Choroid plexus epithelial cell (primary cell): ENCODE results near the gene NHSL2.

Experiments
- DNase-seq: peaks from one replicate; pipeline ENCODE4 v3.0.0-alpha.2; 2010; ENCODE audit warnings: low read depth
- H3K4me3 ChIP-seq: 2 replicates; pipeline ENCODE4 v1.5.1; 2011; ENCODE audit warnings: low read depth, mild to moderate bottlenecking, control low read depth, low read length, moderate library complexity
- CTCF ChIP-seq: conservative IDR thresholded peaks from 2 replicates; pipeline ENCODE4 v1.5.1; 2011; ENCODE audit warnings: low read depth, mild to moderate bottlenecking, control low read depth, inconsistent platforms, low read length, moderate library complexity

The NHSL2 gene

GRCh38 chrX:71923516-71923915, 12.9 kb downstream of the NHSL2 start:
- DNase-seq = no peak
- no peak for TF ChIP-seq CTCF
- no peak overlapping the region for H3K4me3 ChIP-seq

GRCh38 chrX:71927040-71927439, 16.4 kb downstream of the NHSL2 start:
- no peak for DNase-seq
- no peak for TF ChIP-seq CTCF
- no peak overlapping the region for H3K4me3 ChIP-seq

GRCh38 chrX:71928856-71929255, 18.2 kb downstream of the NHSL2 start:
- TF ChIP-seq CTCF = no peak
- no peak for DNase-seq
- no peak overlapping the region for H3K4me3 ChIP-seq

GRCh38 chrX:71930298-71930697, 19.7 kb downstream of the NHSL2 start:
- no peak for TF ChIP-seq CTCF
- no peak overlapping the region for H3K4me3 ChIP-seq
- DNase-seq = no peak

- DNase-seq = no peak
- TF ChIP-seq CTCF = no peak
These were observed 24.8 kb downstream of the NHSL2 start for GRCh38 chrX:71935476-71935875.

GRCh38 chrX:71936632-71937031, 26.0 kb downstream of the NHSL2 start:
- no peak for DNase-seq
- H3K4me3 ChIP-seq = no peak overlapping the region
- TF ChIP-seq CTCF = no peak

More at GRCh38 chrX:71935476-71935875, 24.8 kb downstream of the NHSL2 start:
- H3K4me3 ChIP-seq = no peak overlapping the region

GRCh38 chrX:71938371-71938770, 27.7 kb downstream of the NHSL2 start:
- no peak for TF ChIP-seq CTCF
- no peak for DNase-seq
- H3K4me3 ChIP-seq = no peak overlapping the region
